22Rv1 (cell line): ENCODE measurements around the gene DDT.
"Not testable (repeated sequence)": the region's sequence is repeated elsewhere in the genome, so short reads cannot be mapped to it uniquely, and the experiment has no call there.

Source experiments
- ZFX ChIP-seq: fragments of 450-650 bp; IDR thresholded peaks from 2 replicates; pipeline ENCODE4 v1.6.1; 2017; ENCODE audit warnings: antibody characterized with exemption, borderline replicate concordance
- TF ChIP-seq, protein P1 (sequence below): fragments of 450-650 bp; IDR thresholded peaks from 2 replicates; pipeline ENCODE4 v1.5.1; 2017; ENCODE audit warnings: mild to moderate bottlenecking

DNA sequence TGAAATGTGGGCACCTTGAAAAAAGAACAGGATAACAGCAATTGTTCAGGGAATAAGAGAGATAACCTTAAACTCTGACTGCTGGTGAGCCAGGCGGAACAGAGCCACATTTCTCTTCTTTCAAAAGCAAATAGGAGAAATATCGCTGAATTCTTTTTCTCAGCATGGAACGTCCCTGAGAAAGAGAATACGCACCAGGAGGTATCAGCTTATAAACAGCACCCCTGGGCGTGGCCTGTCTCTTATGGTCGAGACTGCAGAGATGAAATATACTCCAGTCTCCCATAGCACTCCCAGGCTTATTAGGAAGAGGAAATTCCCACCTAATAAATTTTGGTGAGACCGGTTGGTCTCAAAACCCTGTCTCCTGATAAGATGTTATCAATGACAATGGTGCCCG is 18.4 kb downstream of the DDT start:
- TF ChIP-seq, protein P1, sequence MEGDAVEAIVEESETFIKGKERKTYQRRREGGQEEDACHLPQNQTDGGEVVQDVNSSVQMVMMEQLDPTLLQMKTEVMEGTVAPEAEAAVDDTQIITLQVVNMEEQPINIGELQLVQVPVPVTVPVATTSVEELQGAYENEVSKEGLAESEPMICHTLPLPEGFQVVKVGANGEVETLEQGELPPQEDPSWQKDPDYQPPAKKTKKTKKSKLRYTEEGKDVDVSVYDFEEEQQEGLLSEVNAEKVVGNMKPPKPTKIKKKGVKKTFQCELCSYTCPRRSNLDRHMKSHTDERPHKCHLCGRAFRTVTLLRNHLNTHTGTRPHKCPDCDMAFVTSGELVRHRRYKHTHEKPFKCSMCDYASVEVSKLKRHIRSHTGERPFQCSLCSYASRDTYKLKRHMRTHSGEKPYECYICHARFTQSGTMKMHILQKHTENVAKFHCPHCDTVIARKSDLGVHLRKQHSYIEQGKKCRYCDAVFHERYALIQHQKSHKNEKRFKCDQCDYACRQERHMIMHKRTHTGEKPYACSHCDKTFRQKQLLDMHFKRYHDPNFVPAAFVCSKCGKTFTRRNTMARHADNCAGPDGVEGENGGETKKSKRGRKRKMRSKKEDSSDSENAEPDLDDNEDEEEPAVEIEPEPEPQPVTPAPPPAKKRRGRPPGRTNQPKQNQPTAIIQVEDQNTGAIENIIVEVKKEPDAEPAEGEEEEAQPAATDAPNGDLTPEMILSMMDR, result not testable (repeated sequence)
- TF ChIP-seq ZFX, result not testable (repeated sequence)
